ENCODE data around the gene CHCHD3.

DNA sequence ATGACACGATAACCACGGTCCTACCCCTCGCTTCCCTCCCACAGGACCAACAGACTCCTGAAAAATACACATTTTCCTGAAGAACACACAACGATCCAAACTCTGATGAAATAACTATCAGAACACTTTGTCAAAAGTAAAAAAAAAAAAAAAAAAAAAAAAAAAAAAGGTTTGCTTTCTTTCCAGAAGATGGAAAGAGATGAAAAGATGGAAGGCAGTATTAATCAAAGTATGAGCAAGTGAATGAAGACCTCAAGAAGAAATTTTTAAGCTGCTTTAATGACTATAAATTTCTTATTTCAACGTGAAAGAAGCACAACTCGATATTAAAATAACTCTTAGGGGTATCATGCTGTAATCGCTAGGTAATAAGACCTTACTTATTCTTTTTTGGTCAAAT lies 202.3 kb downstream of the CHCHD3 start:
- TF ChIP-seq POLR2A (IDR thresholded peaks at IDR 0.05; ENCODE audit: low read depth, low read length) (no peak), BHLHE40 (IDR thresholded peaks at IDR 0.05; ENCODE audit: low read depth, low read length) (no peak), MXI1 (IDR thresholded peaks at IDR 0.05; ENCODE audit: borderline replicate concordance, low read depth, low read length) (no peak), MAFK (IDR thresholded peaks at IDR 0.05; ENCODE audit: low read depth, low read length) (no peak), RAD21 (IDR thresholded peaks at IDR 0.05; ENCODE audit: low read length) (no peak), FOS (IDR thresholded peaks at IDR 0.05; ENCODE audit: low read depth, low read length) (no peak)
- TF ChIP-seq, protein P1, sequence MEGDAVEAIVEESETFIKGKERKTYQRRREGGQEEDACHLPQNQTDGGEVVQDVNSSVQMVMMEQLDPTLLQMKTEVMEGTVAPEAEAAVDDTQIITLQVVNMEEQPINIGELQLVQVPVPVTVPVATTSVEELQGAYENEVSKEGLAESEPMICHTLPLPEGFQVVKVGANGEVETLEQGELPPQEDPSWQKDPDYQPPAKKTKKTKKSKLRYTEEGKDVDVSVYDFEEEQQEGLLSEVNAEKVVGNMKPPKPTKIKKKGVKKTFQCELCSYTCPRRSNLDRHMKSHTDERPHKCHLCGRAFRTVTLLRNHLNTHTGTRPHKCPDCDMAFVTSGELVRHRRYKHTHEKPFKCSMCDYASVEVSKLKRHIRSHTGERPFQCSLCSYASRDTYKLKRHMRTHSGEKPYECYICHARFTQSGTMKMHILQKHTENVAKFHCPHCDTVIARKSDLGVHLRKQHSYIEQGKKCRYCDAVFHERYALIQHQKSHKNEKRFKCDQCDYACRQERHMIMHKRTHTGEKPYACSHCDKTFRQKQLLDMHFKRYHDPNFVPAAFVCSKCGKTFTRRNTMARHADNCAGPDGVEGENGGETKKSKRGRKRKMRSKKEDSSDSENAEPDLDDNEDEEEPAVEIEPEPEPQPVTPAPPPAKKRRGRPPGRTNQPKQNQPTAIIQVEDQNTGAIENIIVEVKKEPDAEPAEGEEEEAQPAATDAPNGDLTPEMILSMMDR (conservative IDR thresholded peaks at IDR 0.05; ENCODE audit: low read depth, low read length) = no peak
- TF ChIP-seq, protein P2, sequence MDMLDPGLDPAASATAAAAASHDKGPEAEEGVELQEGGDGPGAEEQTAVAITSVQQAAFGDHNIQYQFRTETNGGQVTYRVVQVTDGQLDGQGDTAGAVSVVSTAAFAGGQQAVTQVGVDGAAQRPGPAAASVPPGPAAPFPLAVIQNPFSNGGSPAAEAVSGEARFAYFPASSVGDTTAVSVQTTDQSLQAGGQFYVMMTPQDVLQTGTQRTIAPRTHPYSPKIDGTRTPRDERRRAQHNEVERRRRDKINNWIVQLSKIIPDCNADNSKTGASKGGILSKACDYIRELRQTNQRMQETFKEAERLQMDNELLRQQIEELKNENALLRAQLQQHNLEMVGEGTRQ (IDR thresholded peaks at IDR 0.05; ENCODE audit: low read depth, low read length) = no peak
